WTC11 (cell line): Measurements from ENCODE around the gene AFG3L2. TPM values are rescaled to one million over a fixed set of nuclear protein-coding genes. Genes with fewer than 3 reads are reported as not detected.

Source experiments
- AFF4 ChIP-seq: sonication (generic); formaldehyde crosslinking; IDR thresholded peaks from 2 replicates; pipeline ENCODE4 v1.8.1; 2023; ENCODE audit warnings: mild to moderate bottlenecking, missing genetic modification reagents, borderline replicate concordance
- ARID4B ChIP-seq: sonication (generic); formaldehyde crosslinking; IDR thresholded peaks from 2 replicates; pipeline ENCODE4 v1.8.0; 2023; ENCODE audit warnings: missing genetic modification reagents, mild to moderate bottlenecking, borderline replicate concordance
- E2F1 ChIP-seq: sonication (generic); formaldehyde crosslinking; IDR thresholded peaks from 2 replicates; pipeline ENCODE4 v1.8.0; 2022; ENCODE audit warnings: mild to moderate bottlenecking, missing genetic modification reagents
- GRHL2 ChIP-seq: fragments of 250-450 bp; sonication (Bioruptor Pico); IDR thresholded peaks from 2 replicates; pipeline ENCODE4 v1.8.0; 2022; ENCODE audit warnings: mild to moderate bottlenecking, moderate library complexity; ENCODE audit not compliant: insufficient replicate concordance, severe bottlenecking
- IRF1 ChIP-seq: sonication (generic); formaldehyde crosslinking; IDR thresholded peaks from 2 replicates; pipeline ENCODE4 v1.8.0; 2023; ENCODE audit warnings: missing genetic modification reagents
- IRF2 ChIP-seq: sonication (generic); formaldehyde crosslinking; IDR thresholded peaks from 2 replicates; pipeline ENCODE4 v1.8.0; 2022; ENCODE audit warnings: low read depth, missing genetic modification reagents, borderline replicate concordance
- NFATC4 ChIP-seq: fragments of 250-450 bp; sonication (Bioruptor Pico); IDR thresholded peaks from 2 replicates; pipeline ENCODE4 v1.9.0; 2021; ENCODE audit warnings: mild to moderate bottlenecking
- ZNF232 ChIP-seq: sonication (generic); formaldehyde crosslinking; IDR thresholded peaks from 2 replicates; pipeline ENCODE4 v1.8.0; 2022; ENCODE audit warnings: mild to moderate bottlenecking, missing genetic modification reagents
- ZNF263 ChIP-seq: sonication (generic); formaldehyde crosslinking; IDR thresholded peaks from 2 replicates; pipeline ENCODE4 v1.8.1; 2022; ENCODE audit warnings: low read depth, mild to moderate bottlenecking, moderate library complexity, missing genetic modification reagents
- total RNA-seq: library from RNA; stranded (reverse); gene quantifications from 3 replicates; pipeline ENCODE4 v1.2.3, GENCODE V29; 2021
- TF ChIP-seq, protein P1 (sequence below): fragments of 200-600 bp; IDR thresholded peaks from 2 replicates; pipeline ENCODE4 v1.8.0; 2022; ENCODE audit warnings: antibody characterized with exemption
- TF ChIP-seq, protein P2 (sequence below): fragments of 250-450 bp; sonication (Bioruptor Pico); conservative IDR thresholded peaks from 2 replicates; pipeline ENCODE4 v1.9.0; 2021; ENCODE audit warnings: mild to moderate bottlenecking

Gene AFG3L2
- total RNA-seq, 1 experiment from 2014 or later = 109 TPM

- TF ChIP-seq, protein P1, sequence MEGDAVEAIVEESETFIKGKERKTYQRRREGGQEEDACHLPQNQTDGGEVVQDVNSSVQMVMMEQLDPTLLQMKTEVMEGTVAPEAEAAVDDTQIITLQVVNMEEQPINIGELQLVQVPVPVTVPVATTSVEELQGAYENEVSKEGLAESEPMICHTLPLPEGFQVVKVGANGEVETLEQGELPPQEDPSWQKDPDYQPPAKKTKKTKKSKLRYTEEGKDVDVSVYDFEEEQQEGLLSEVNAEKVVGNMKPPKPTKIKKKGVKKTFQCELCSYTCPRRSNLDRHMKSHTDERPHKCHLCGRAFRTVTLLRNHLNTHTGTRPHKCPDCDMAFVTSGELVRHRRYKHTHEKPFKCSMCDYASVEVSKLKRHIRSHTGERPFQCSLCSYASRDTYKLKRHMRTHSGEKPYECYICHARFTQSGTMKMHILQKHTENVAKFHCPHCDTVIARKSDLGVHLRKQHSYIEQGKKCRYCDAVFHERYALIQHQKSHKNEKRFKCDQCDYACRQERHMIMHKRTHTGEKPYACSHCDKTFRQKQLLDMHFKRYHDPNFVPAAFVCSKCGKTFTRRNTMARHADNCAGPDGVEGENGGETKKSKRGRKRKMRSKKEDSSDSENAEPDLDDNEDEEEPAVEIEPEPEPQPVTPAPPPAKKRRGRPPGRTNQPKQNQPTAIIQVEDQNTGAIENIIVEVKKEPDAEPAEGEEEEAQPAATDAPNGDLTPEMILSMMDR = no peak
- TF ChIP-seq IRF2 = no peak
- TF ChIP-seq IRF1 (CRISPR knock-in tag) = no peak
- no peak for TF ChIP-seq ZNF232 (CRISPR knock-in tag)
- TF ChIP-seq NFATC4 (CRISPR knock-in tag) = no peak
- TF ChIP-seq E2F1 = no peak
- no peak for TF ChIP-seq ARID4B (CRISPR knock-in tag)
- no peak for TF ChIP-seq ZNF263 (CRISPR knock-in tag)
- no peak for TF ChIP-seq GRHL2
- TF ChIP-seq, protein P2, sequence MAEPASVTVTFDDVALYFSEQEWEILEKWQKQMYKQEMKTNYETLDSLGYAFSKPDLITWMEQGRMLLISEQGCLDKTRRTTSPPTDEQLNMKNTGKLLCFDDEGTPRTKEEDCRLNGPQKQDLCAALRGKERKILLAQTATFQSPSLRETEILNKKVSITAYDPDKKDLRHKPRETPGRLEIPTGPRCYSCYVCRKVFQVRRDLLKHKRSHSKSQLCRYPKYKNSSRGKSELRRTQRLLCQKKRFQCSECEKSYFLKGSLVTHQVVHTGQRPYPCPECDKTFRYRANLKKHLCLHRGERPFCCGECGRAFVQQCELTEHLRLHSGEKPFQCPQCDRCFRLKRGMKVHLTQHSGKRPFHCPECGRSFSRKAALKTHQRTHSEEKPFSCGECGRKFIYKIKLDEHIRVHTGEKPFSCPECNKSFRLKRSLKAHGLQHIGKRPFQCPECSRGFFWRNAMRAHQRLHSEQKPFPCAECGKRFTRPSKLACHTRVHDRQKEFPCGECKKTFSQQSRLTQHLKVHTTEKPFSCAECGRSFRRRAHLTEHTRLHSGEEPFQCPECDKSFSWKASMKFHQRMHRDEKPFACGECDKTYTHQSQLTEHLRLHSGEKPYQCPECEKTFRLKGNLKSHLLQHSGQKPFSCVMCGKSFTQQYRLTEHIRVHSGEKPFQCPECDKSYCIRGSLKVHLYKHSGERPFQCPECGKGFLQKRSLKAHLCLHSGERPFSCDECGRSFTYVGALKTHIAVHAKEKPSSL = no peak
- TF ChIP-seq AFF4 (CRISPR knock-in tag) = no peak
These were observed 67.3 kb downstream of the AFG3L2 start (continued) for GRCh38 chr18:12309683-12310198.
